Osteocyte (in vitro differentiated cells): Measurements from ENCODE around the gene PHC1. TPM values are rescaled to one million over a fixed set of nuclear protein-coding genes. Genes with fewer than 3 reads are reported as not detected.

ENCODE experiments used
- DNase-seq: peaks from one replicate; pipeline ENCODE4 v3.0.0; 2021; ENCODE audit warnings: mixed read lengths; ENCODE audit not compliant: unreplicated experiment; ENCODE audit errors: extremely low spot score
- H3K27ac Mint-ChIP-seq: one replicate; pipeline ENCODE4 v1.8.0; 2021; ENCODE audit warnings: mild to moderate bottlenecking, mixed read lengths; ENCODE audit not compliant: unreplicated experiment
- H3K27me3 Mint-ChIP-seq: one replicate; pipeline ENCODE4 v1.8.0; 2021; ENCODE audit warnings: mixed read lengths; ENCODE audit not compliant: unreplicated experiment
- H3K36me3 Mint-ChIP-seq: one replicate; pipeline ENCODE4 v1.8.0; 2021; ENCODE audit warnings: mixed read lengths; ENCODE audit not compliant: unreplicated experiment
- H3K4me1 Mint-ChIP-seq: one replicate; pipeline ENCODE4 v1.8.0; 2021; ENCODE audit warnings: mixed read lengths; ENCODE audit not compliant: unreplicated experiment
- H3K4me3 Mint-ChIP-seq: one replicate; pipeline ENCODE4 v1.8.0; 2021; ENCODE audit warnings: mild to moderate bottlenecking, moderate library complexity, mixed read lengths; ENCODE audit not compliant: unreplicated experiment
- H3K9me3 Mint-ChIP-seq: one replicate; pipeline ENCODE4 v1.8.0; 2021; ENCODE audit warnings: mixed read lengths; ENCODE audit not compliant: unreplicated experiment
- CTCF ChIP-seq: fragments of 200-600 bp; sonication (generic); IDR thresholded peaks from 2 replicates; pipeline ENCODE4 v1.5.0; 2021; ENCODE audit warnings: antibody characterized with exemption, mild to moderate bottlenecking, moderate library complexity
- total RNA-seq: library from RNA; stranded (reverse); gene quantifications from 2 replicates; pipeline ENCODE4 v1.2.1, GENCODE V29; 2021

Gene PHC1
- total RNA-seq, 1 donor from 2014 or later = 47.0 TPM

- H3K27ac Mint-ChIP-seq = no peak overlapping the region
- no peaks in the 10 kb centered on the region for H3K4me1 Mint-ChIP-seq
- DNase-seq = no peak
- no peak for TF ChIP-seq CTCF
- H3K9me3 Mint-ChIP-seq = peaks cover 27% of the 10 kb centered on the region
- no peaks in the 10 kb centered on the region for H3K36me3 Mint-ChIP-seq
- no peak overlapping the region for H3K4me3 Mint-ChIP-seq
- no peaks in the 10 kb centered on the region for H3K27me3 Mint-ChIP-seq
Measured at GRCh38 chr12:8970432-8970831, 56.1 kb downstream of the PHC1 start.

- Mint-ChIP-seq H3K4me1 (no peaks in the 10 kb centered on the region), H3K27me3 (no peaks in the 10 kb centered on the region), H3K36me3 (no peaks in the 10 kb centered on the region), H3K4me3 (no peak overlapping the region), H3K27ac (no peak overlapping the region), H3K9me3 (peaks cover 9% of the 10 kb centered on the region)
- DNase-seq = no peak
- TF ChIP-seq CTCF = no peak
Measured at GRCh38 chr12:8980137-8980536, 65.8 kb downstream of the PHC1 start.

GRCh38 chr12:8985213-8985754 is 71.0 kb downstream of the PHC1 start:
- Mint-ChIP-seq H3K27me3 (no peaks in the 10 kb centered on the region), H3K4me1 (no peaks in the 10 kb centered on the region), H3K36me3 (no peaks in the 10 kb centered on the region), H3K27ac (no peak overlapping the region), H3K9me3 (no peaks in the 10 kb centered on the region), H3K4me3 (no peak overlapping the region)
- DNase-seq = no peak
- no peak for TF ChIP-seq CTCF

- H3K4me1 Mint-ChIP-seq = no peaks in the 10 kb centered on the region
- no peak for DNase-seq
- H3K4me3 Mint-ChIP-seq = no peak overlapping the region
- H3K27ac Mint-ChIP-seq = no peak overlapping the region
- H3K27me3 Mint-ChIP-seq = no peaks in the 10 kb centered on the region
- H3K36me3 Mint-ChIP-seq = no peaks in the 10 kb centered on the region
- no peak for TF ChIP-seq CTCF
- no peaks in the 10 kb centered on the region for H3K9me3 Mint-ChIP-seq
Measured at GRCh38 chr12:8987163-8987562, 72.9 kb downstream of the PHC1 start.

GRCh38 chr12:8987685-8988084 is 73.4 kb downstream of the PHC1 start:
- Mint-ChIP-seq H3K4me1 (no peaks in the 10 kb centered on the region), H3K4me3 (no peak overlapping the region), H3K9me3 (no peaks in the 10 kb centered on the region), H3K27ac (no peak overlapping the region), H3K36me3 (no peaks in the 10 kb centered on the region), H3K27me3 (no peaks in the 10 kb centered on the region)
- no peak for TF ChIP-seq CTCF
- no peak for DNase-seq
